ENCODE data around the gene FMNL2.

The FMNL2 gene

GRCh38 chr2:152548996-152549395 is 214.0 kb downstream of the FMNL2 start:
- Mint-ChIP-seq H3K36me3 (peaks cover 0 to 3% of the 10 kb centered on the region in 2 donors), H3K4me1 (peaks cover 0 to 2% of the 10 kb centered on the region in 2 donors), H3K4me3 (no peak overlapping the region), H3K9me3 (no peaks in the 10 kb centered on the region), H3K27me3 (no peaks in the 10 kb centered on the region), H3K27ac (no peak overlapping the region)
- no peak for DNase-seq
- no peak for ATAC-seq (replicated peaks)

GRCh38 chr2:152549423-152549822 is 214.4 kb downstream of the FMNL2 start:
- Mint-ChIP-seq H3K27me3 (no peaks in the 10 kb centered on the region), H3K9me3 (no peaks in the 10 kb centered on the region)

GRCh38 chr2:152550386-152550785 is 215.4 kb downstream of the FMNL2 start:
- H3K4me3 Mint-ChIP-seq = no peak overlapping the region

More at GRCh38 chr2:152549423-152549822, 214.4 kb downstream of the FMNL2 start:
- H3K4me3 Mint-ChIP-seq = no peak overlapping the region
- DNase-seq (no peak), ATAC-seq (replicated peaks) (no peak)
- H3K36me3 Mint-ChIP-seq = peaks cover 0 to 1% of the 10 kb centered on the region in 2 donors
- H3K27ac Mint-ChIP-seq = no peak overlapping the region
- peaks cover 0 to 2% of the 10 kb centered on the region in 2 donors for H3K4me1 Mint-ChIP-seq

GRCh38 chr2:152552888-152553287 is 217.9 kb downstream of the FMNL2 start:
- ATAC-seq (replicated peaks) (no peak), DNase-seq (no peak)
- no peaks in the 10 kb centered on the region for H3K36me3 Mint-ChIP-seq
- no peak overlapping the region for H3K4me3 Mint-ChIP-seq
- peaks cover 0 to under 1% of the 10 kb centered on the region in 2 donors for H3K4me1 Mint-ChIP-seq
- no peaks in the 10 kb centered on the region for H3K9me3 Mint-ChIP-seq
- no peak overlapping the region for H3K27ac Mint-ChIP-seq
- no peaks in the 10 kb centered on the region for H3K27me3 Mint-ChIP-seq

More at GRCh38 chr2:152550386-152550785, 215.4 kb downstream of the FMNL2 start:
- Mint-ChIP-seq H3K27ac (no peak overlapping the region), H3K9me3 (no peaks in the 10 kb centered on the region), H3K4me1 (peaks cover 0 to 2% of the 10 kb centered on the region in 2 donors), H3K36me3 (no peaks in the 10 kb centered on the region), H3K27me3 (no peaks in the 10 kb centered on the region)
- DNase-seq (no peak), ATAC-seq (replicated peaks) (no peak)

GRCh38 chr2:152553518-152553917 is 218.5 kb downstream of the FMNL2 start:
- Mint-ChIP-seq H3K36me3 (no peaks in the 10 kb centered on the region), H3K9me3 (no peaks in the 10 kb centered on the region), H3K27ac (no peak overlapping the region), H3K4me1 (no peaks in the 10 kb centered on the region), H3K27me3 (no peaks in the 10 kb centered on the region), H3K4me3 (no peak overlapping the region)
- DNase-seq (no peak), ATAC-seq (replicated peaks) (no peak)

GRCh38 chr2:152555048-152555447 is 220.1 kb downstream of the FMNL2 start:
- Mint-ChIP-seq H3K4me1 (no peaks in the 10 kb centered on the region), H3K9me3 (no peaks in the 10 kb centered on the region), H3K27me3 (no peaks in the 10 kb centered on the region), H3K27ac (no peak overlapping the region), H3K36me3 (no peaks in the 10 kb centered on the region), H3K4me3 (no peak overlapping the region)
- DNase-seq (no peak), ATAC-seq (replicated peaks) (no peak)

- H3K27me3 Mint-ChIP-seq = no peaks in the 10 kb centered on the region
- no peak for DNase-seq
- peaks cover 0 to 2% of the 10 kb centered on the region in 2 donors for H3K36me3 Mint-ChIP-seq
- no peak for ATAC-seq (replicated peaks)
- no peaks in the 10 kb centered on the region for H3K4me1 Mint-ChIP-seq
- H3K4me3 Mint-ChIP-seq = no peak overlapping the region
- no peak overlapping the region for H3K27ac Mint-ChIP-seq
- H3K9me3 Mint-ChIP-seq = no peaks in the 10 kb centered on the region
Observed at GRCh38 chr2:152556506-152556905, 221.5 kb downstream of the FMNL2 start.

- Mint-ChIP-seq H3K4me3 (no peak overlapping the region), H3K9me3 (no peaks in the 10 kb centered on the region), H3K36me3 (peaks cover 0 to 5% of the 10 kb centered on the region in 2 donors), H3K27ac (no peak overlapping the region), H3K27me3 (no peaks in the 10 kb centered on the region), H3K4me1 (no peaks in the 10 kb centered on the region)
- ATAC-seq (replicated peaks) (no peak), DNase-seq (no peak)
Observed at GRCh38 chr2:152557273-152557888, 222.4 kb downstream of the FMNL2 start.

- no peak overlapping the region for H3K4me3 Mint-ChIP-seq
- no peaks in the 10 kb centered on the region for H3K27me3 Mint-ChIP-seq
- H3K27ac Mint-ChIP-seq = no peak overlapping the region
- no peaks in the 10 kb centered on the region for H3K9me3 Mint-ChIP-seq
- H3K4me1 Mint-ChIP-seq = no peaks in the 10 kb centered on the region
- ATAC-seq (replicated peaks) = no peak
- DNase-seq = no peak
- H3K36me3 Mint-ChIP-seq = peaks cover 0 to 7% of the 10 kb centered on the region in 2 donors
Observed at GRCh38 chr2:152558158-152558984, 223.4 kb downstream of the FMNL2 start.

- peaks cover 0 to 7% of the 10 kb centered on the region in 2 donors for H3K36me3 Mint-ChIP-seq
- no peak overlapping the region for H3K27ac Mint-ChIP-seq
- ATAC-seq (replicated peaks) (no peak), DNase-seq (no peak)
- no peaks in the 10 kb centered on the region for H3K9me3 Mint-ChIP-seq
- H3K4me3 Mint-ChIP-seq = no peak overlapping the region
- no peaks in the 10 kb centered on the region for H3K4me1 Mint-ChIP-seq
- H3K27me3 Mint-ChIP-seq = no peaks in the 10 kb centered on the region
Observed at GRCh38 chr2:152559008-152559407, 224.0 kb downstream of the FMNL2 start.

- no peaks in the 10 kb centered on the region for H3K27me3 Mint-ChIP-seq
- H3K27ac Mint-ChIP-seq = no peak overlapping the region
- H3K4me1 Mint-ChIP-seq = peaks cover 4% of the 10 kb centered on the region in 2 donors
- peaks cover 0 to 7% of the 10 kb centered on the region in 2 donors for H3K36me3 Mint-ChIP-seq
- no peak overlapping the region for H3K4me3 Mint-ChIP-seq
- no peaks in the 10 kb centered on the region for H3K9me3 Mint-ChIP-seq
- DNase-seq (no peak), ATAC-seq (replicated peaks) (no peak)
Observed at GRCh38 chr2:152560166-152560565, 225.2 kb downstream of the FMNL2 start.

GRCh38 chr2:152560873-152561595 is 226.1 kb downstream of the FMNL2 start:
- Mint-ChIP-seq H3K4me3 (no peak overlapping the region), H3K4me1 (peaks cover 5 to 10% of the 10 kb centered on the region in 2 donors), H3K36me3 (peaks cover 0 to 7% of the 10 kb centered on the region in 2 donors), H3K27me3 (no peaks in the 10 kb centered on the region), H3K9me3 (no peaks in the 10 kb centered on the region), H3K27ac (no peak overlapping the region)
- ATAC-seq (replicated peaks) (no peak), DNase-seq (no peak)

- ATAC-seq (replicated peaks) = no peak
- H3K9me3 Mint-ChIP-seq = no peaks in the 10 kb centered on the region
- no peak overlapping the region for H3K27ac Mint-ChIP-seq
- H3K36me3 Mint-ChIP-seq = peaks cover 0 to 7% of the 10 kb centered on the region in 2 donors
- no peak overlapping the region for H3K4me3 Mint-ChIP-seq
- peaks cover 9 to 23% of the 10 kb centered on the region in 2 donors for H3K4me1 Mint-ChIP-seq
- no peak for DNase-seq
- H3K27me3 Mint-ChIP-seq = no peaks in the 10 kb centered on the region
Observed at GRCh38 chr2:152562198-152562884, 227.4 kb downstream of the FMNL2 start.

GRCh38 chr2:152563764-152564163 is 228.8 kb downstream of the FMNL2 start:
- H3K27ac Mint-ChIP-seq = no peak overlapping the region
- no peaks in the 10 kb centered on the region for H3K9me3 Mint-ChIP-seq
- DNase-seq (no peak), ATAC-seq (replicated peaks) (no peak)
- peaks cover 9 to 24% of the 10 kb centered on the region in 2 donors for H3K4me1 Mint-ChIP-seq
- H3K36me3 Mint-ChIP-seq = peaks cover 0 to 7% of the 10 kb centered on the region in 2 donors
- no peaks in the 10 kb centered on the region for H3K27me3 Mint-ChIP-seq
- H3K4me3 Mint-ChIP-seq = no peak overlapping the region
